ENCODE data around the gene ABLIM1.

- TF ChIP-seq POLR2A (IDR thresholded peaks at IDR 0.05; ENCODE audit: low read depth) (no peak), CTCF (IDR thresholded peaks at IDR 0.05) (no peak)
Measured at GRCh38 chr10:114389426-114389825, 268.6 kb downstream of the ABLIM1 start.

Data from esophagus muscularis mucosa (tissue), 3 donors.